Measurements from ENCODE around the gene COX10. TPM values are rescaled to one million over a fixed set of nuclear protein-coding genes. Genes with fewer than 3 reads are reported as not detected.
"Not testable (repeated sequence)": the region's sequence is repeated elsewhere in the genome, so short reads cannot be mapped to it uniquely, and the experiment has no call there.

COX10 gene
- total RNA-seq, 2 donors from 2014 or later: 31.6 to 67.6 TPM

DNA sequence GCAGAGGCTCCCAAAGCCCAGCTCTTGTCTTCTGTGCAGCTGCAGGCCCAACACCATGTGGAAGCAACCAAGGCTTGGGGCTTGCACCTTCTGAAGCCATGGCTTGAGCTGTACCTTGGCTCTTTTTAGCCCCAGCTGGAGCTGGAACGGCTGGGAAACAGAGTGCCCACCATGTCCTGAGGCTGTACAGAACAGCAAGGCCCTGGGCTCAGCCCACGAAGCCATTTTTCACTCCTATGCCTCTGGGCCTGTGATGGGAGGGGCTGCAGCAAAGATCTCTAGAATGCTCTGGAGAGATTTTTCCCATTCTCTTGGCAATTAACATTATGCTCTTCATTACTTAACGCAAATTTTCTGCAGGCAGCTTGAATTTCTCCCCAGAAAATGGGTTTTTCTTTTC is 99.3 kb downstream of the COX10 start:
- Histone ChIP-seq H3K27me3 (no peaks in the 10 kb centered on the region), H3K4me1 (no peaks in the 10 kb centered on the region), H3K27ac (no peak overlapping the region), H3K9me3 (peaks cover 0 to 12% of the 10 kb centered on the region in 2 donors), H3K4me3 (no peak overlapping the region), H3K36me3 (no peaks in the 10 kb centered on the region)
- no peak for TF ChIP-seq CTCF (IDR thresholded peaks at IDR 0.05)
- no peak for DNase-seq (ENCODE audit: low spot score)

DNA sequence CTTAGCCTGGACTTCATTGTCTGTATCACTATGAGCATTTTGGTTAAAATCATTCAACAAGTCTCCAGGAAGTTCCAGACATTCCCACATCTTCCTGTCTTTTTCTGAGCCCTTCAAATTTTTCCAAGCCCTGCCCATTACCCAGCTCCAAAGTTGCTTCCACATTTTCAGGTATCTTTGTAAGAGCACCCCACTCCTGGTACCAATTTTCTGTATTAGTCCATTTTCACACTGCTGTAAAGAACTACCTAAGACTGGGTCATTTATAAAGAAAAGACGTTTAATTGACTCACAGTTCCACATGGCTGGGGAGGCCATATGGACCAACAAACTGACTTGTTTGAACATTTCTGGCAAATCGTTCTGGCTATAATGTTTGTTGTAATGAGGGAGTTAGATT is 100.0 kb downstream of the COX10 start:
- H3K4me1 ChIP-seq: no peaks in the 10 kb centered on the region
- H3K36me3 ChIP-seq: no peaks in the 10 kb centered on the region
- DNase-seq (ENCODE audit: low spot score): no peak
- peaks cover 0 to 12% of the 10 kb centered on the region in 2 donors for H3K9me3 ChIP-seq
- no peak overlapping the region for H3K27ac ChIP-seq
- TF ChIP-seq CTCF (IDR thresholded peaks at IDR 0.05): no peak
- H3K4me3 ChIP-seq: no peak overlapping the region
- H3K27me3 ChIP-seq: no peaks in the 10 kb centered on the region

DNA sequence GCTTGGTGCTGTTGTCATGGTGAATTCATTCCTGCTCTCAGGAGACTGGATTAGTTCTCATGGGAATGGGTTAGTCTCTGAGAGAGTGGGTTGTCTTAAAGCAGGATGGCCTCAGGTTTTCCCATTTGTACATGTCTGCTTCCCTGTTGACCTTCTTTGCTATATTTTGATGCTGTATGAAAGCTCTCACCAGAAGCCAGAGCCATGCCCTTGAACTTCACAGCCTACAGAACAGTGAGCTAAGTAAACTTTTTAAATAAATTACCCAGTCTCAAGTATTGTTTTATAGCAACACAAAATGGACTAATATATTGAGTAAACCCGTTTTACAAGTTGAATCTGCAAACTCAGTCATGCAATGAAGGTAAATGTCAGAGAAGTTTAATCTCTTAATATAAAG is 100.6 kb downstream of the COX10 start:
- no peak for TF ChIP-seq CTCF (IDR thresholded peaks at IDR 0.05)
- no peaks in the 10 kb centered on the region for H3K4me1 ChIP-seq
- H3K27me3 ChIP-seq: no peaks in the 10 kb centered on the region
- H3K36me3 ChIP-seq: no peaks in the 10 kb centered on the region
- H3K4me3 ChIP-seq: no peak overlapping the region
- no peak overlapping the region for H3K27ac ChIP-seq
- no peak for DNase-seq (ENCODE audit: low spot score)
- H3K9me3 ChIP-seq: peaks cover 0 to 12% of the 10 kb centered on the region in 2 donors

GRCh38 chr17:14176989-14177388 is 107.7 kb downstream of the COX10 start:
- not testable (repeated sequence) for DNase-seq (ENCODE audit: low spot score); H3K4me3 ChIP-seq; H3K27ac ChIP-seq; H3K27me3 ChIP-seq; H3K9me3 ChIP-seq; H3K4me1 ChIP-seq; H3K36me3 ChIP-seq

- not testable (repeated sequence) for H3K27me3 ChIP-seq; H3K4me1 ChIP-seq; DNase-seq (ENCODE audit: low spot score); H3K27ac ChIP-seq; H3K4me3 ChIP-seq; H3K36me3 ChIP-seq; H3K9me3 ChIP-seq
These were observed 108.5 kb downstream of the COX10 start for GRCh38 chr17:14177801-14178200.

- not testable (repeated sequence) for DNase-seq (ENCODE audit: low spot score); H3K4me3 ChIP-seq; H3K36me3 ChIP-seq; H3K27ac ChIP-seq; H3K27me3 ChIP-seq; H3K4me1 ChIP-seq; H3K9me3 ChIP-seq
These were observed 110.6 kb downstream of the COX10 start for GRCh38 chr17:14179951-14180350.

DNA sequence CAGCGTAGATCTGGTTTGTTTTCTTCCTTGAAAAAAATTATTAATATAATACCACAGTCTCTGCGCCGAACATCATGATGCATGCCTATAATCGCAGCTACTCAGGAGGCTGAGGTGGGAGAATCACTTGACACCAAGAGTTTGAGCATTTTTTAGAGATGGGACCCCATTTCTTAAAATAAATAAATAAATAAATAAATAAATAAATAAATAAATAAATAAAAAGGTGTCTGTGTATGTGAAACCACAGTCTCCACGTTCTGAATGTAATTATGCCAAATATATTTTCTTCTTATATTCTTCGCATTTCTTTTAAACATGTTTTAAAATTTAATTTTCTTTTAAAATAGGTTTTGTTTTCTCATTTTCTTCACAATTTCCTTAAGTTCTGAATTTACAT is 112.8 kb downstream of the COX10 start:
- H3K36me3 ChIP-seq; H3K4me3 ChIP-seq; DNase-seq (ENCODE audit: low spot score); H3K4me1 ChIP-seq; H3K9me3 ChIP-seq; H3K27ac ChIP-seq; H3K27me3 ChIP-seq: not testable (repeated sequence)

- H3K27ac ChIP-seq; H3K4me1 ChIP-seq; H3K36me3 ChIP-seq; DNase-seq (ENCODE audit: low spot score); H3K4me3 ChIP-seq; H3K27me3 ChIP-seq; H3K9me3 ChIP-seq: not testable (repeated sequence)
These were observed 115.2 kb downstream of the COX10 start for GRCh38 chr17:14184536-14184935.

- not testable (repeated sequence) for H3K27me3 ChIP-seq; DNase-seq (ENCODE audit: low spot score); H3K4me3 ChIP-seq; H3K27ac ChIP-seq; H3K9me3 ChIP-seq; H3K4me1 ChIP-seq; H3K36me3 ChIP-seq
These were observed 117.1 kb downstream of the COX10 start for GRCh38 chr17:14186443-14186842.

DNA sequence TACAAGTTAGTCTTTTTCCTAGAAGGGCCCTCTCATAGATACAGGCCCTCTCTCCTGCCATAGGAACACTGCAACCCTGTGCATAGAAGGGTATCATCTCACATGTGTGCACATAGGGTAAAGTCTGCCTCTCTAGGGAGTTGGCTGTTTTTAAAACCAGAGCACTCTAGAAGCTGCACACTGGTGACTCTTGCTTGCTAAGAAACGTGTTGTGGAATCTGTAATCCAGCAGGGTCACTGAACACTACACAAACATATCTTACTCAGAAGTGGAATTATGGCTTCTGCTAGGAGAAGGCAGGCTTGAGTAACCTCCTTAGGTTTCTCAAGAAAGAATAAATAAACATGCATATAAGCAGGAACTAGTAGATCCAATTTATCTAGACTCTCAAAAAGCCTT is 121.5 kb downstream of the COX10 start:
- not testable (repeated sequence) for H3K9me3 ChIP-seq; H3K4me1 ChIP-seq; H3K27me3 ChIP-seq; DNase-seq (ENCODE audit: low spot score); H3K36me3 ChIP-seq; H3K4me3 ChIP-seq; H3K27ac ChIP-seq

GRCh38 chr17:14191469-14191868 is 122.2 kb downstream of the COX10 start:
- not testable (repeated sequence) for H3K9me3 ChIP-seq; DNase-seq (ENCODE audit: low spot score); H3K27ac ChIP-seq; H3K36me3 ChIP-seq; H3K4me3 ChIP-seq; H3K27me3 ChIP-seq; H3K4me1 ChIP-seq

GRCh38 chr17:14192039-14192438 is 122.7 kb downstream of the COX10 start:
- H3K4me3 ChIP-seq; H3K27ac ChIP-seq; H3K27me3 ChIP-seq; DNase-seq (ENCODE audit: low spot score); H3K36me3 ChIP-seq; H3K9me3 ChIP-seq; H3K4me1 ChIP-seq: not testable (repeated sequence)

Measured in right atrium auricular region (tissue), 2 donors.